Measurements from ENCODE around the gene MED27. TPM values are rescaled to one million over a fixed set of nuclear protein-coding genes. Genes with fewer than 3 reads are reported as not detected.
A peak's percentile ranks its signal among the peaks of the same experiment; 100 is the strongest.

The MED27 gene
- 25.1 and 28.2 TPM in 2 replicates for total RNA-seq
- long read RNA-seq, transcript MED27-201 (8 exons, 1,431 nt), result major isoform, 23 of 34 reads
- long read RNA-seq, partial matches to known transcripts, result 2 of 34 reads
- long read RNA-seq, other reads (novel, unspliced or antisense), result 8 of 34 reads

GRCh38 chr9:132079391-132080091, at the start of gene MED27:
Gene MED27 (minus strand): TSS chr9:132079867. CDS start chr9:132079844, 23 bp downstream.
- DNase-seq (ENCODE audit: low spot score, unreplicated experiment), result peak; percentile 76
- Mint-ChIP-seq H3K27me3 (peaks cover 3% of the 10 kb centered on the region), H3K36me3 (ENCODE audit: insufficient read depth) (peaks cover 5% of the 10 kb centered on the region), H3K9me3 (ENCODE audit: low read depth) (no peaks in the 10 kb centered on the region), H3K27ac (peak within 1 kb of the TSS; percentile 92), H3K4me3 (ENCODE audit: low read depth) (peak within 1 kb of the TSS; percentile 91), H3K4me1 (ENCODE audit: low read depth) (peaks cover 17% of the 10 kb centered on the region)
- no peak for TF ChIP-seq CTCF (IDR thresholded peaks at IDR 0.05; ENCODE audit: unreplicated experiment)

- no peak for TF ChIP-seq CTCF (IDR thresholded peaks at IDR 0.05; ENCODE audit: unreplicated experiment)
- Mint-ChIP-seq H3K27me3 (peaks cover 58% of the 10 kb centered on the region), H3K9me3 (ENCODE audit: low read depth) (no peaks in the 10 kb centered on the region), H3K4me1 (ENCODE audit: low read depth) (no peaks in the 10 kb centered on the region), H3K4me3 (ENCODE audit: low read depth) (no peak overlapping the region), H3K27ac (no peak overlapping the region), H3K36me3 (ENCODE audit: insufficient read depth) (no peaks in the 10 kb centered on the region)
- no peak for DNase-seq (ENCODE audit: low spot score, unreplicated experiment)
Measured at GRCh38 chr9:132127888-132128534, 48.3 kb upstream of the MED27 start.

GRCh38 chr9:132126680-132127236, 47.1 kb upstream of the MED27 start:
- Mint-ChIP-seq H3K27ac (no peak overlapping the region), H3K27me3 (peaks cover 63% of the 10 kb centered on the region), H3K4me1 (ENCODE audit: low read depth) (no peaks in the 10 kb centered on the region), H3K4me3 (ENCODE audit: low read depth) (no peak overlapping the region), H3K9me3 (ENCODE audit: low read depth) (no peaks in the 10 kb centered on the region), H3K36me3 (ENCODE audit: insufficient read depth) (no peaks in the 10 kb centered on the region)
- no peak for DNase-seq (ENCODE audit: low spot score, unreplicated experiment)
- no peak for TF ChIP-seq CTCF (IDR thresholded peaks at IDR 0.05; ENCODE audit: unreplicated experiment)

GRCh38 chr9:132125944-132126679, 46.4 kb upstream of the MED27 start:
- H3K27me3 Mint-ChIP-seq, result peaks cover 61% of the 10 kb centered on the region
- H3K27ac Mint-ChIP-seq, result peak overlapping the region; percentile 34

More at GRCh38 chr9:132125944-132126679, 46.4 kb upstream of the MED27 start:
- H3K4me1 Mint-ChIP-seq (ENCODE audit: low read depth), result no peaks in the 10 kb centered on the region
- no peaks in the 10 kb centered on the region for H3K36me3 Mint-ChIP-seq (ENCODE audit: insufficient read depth)
- no peak overlapping the region for H3K4me3 Mint-ChIP-seq (ENCODE audit: low read depth)
- no peaks in the 10 kb centered on the region for H3K9me3 Mint-ChIP-seq (ENCODE audit: low read depth)
- DNase-seq (ENCODE audit: low spot score, unreplicated experiment), result no peak
- TF ChIP-seq CTCF (IDR thresholded peaks at IDR 0.05; ENCODE audit: unreplicated experiment), result no peak

Data from progenitor cell of endocrine pancreas (in vitro differentiated cells).